ENCODE data around the gene MSRB1. TPM values are rescaled to one million over a fixed set of nuclear protein-coding genes. Genes with fewer than 3 reads are reported as not detected.

MSRB1 gene
- total RNA-seq, 3 donors from 2014 or later: 34.8 to 46.3 (median 40.5) TPM

DNA sequence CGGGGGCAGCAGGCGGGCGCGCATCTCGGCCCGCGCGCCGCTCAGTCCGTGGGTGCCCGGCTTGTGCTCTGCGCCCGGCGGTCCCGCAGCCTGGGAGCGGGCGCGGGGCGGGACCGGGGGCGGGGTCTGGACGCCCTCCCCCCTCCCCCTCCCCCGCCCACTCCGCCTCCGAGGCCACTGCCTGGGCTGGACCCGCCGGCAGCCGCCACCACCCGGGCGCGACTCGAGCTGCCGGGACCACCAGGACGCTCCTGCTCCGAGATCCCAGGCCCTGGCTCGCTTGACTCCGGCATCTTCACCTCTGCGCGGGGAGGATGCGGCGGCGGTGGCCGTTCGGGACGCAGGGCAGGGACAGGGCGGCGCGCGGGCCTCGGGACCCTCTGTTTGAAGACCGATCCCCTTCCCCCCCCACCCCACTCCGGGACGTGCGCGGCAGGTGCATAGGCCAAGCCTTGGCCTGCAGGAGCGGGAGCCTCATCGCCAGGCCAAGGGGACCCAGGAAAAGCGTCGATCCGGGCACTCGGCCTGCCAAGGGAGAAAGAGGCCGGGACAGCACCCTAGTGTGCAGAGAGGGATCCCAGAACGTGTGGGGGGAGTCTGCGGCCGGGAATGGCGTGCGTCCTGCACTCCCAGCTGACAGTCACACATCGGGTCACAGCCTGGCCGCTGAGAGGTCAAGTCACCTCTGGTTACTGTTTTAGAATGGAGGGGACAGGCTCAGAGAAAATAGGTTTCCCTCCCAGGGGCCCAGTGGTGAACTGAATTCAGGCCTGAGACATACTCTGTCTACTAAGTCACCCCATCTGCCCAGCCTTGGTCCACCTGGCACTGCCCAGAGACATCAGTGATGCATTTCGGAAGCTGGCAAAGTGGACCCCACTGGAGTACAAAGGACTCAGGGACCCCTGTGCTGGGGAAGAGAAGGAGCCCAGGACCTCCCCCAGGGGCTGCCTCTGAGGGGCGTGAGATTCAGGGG, 24.4 kb downstream of the MSRB1 start, which contains the start of gene HS3ST6:
HS3ST6 (minus strand) TSS at position 65 of the 976 bp plus-strand sequence. CDS start 92 bp downstream, outside the sequence.
- Histone ChIP-seq H3K4me1 (ENCODE audit: low read depth) (peaks cover 15% of the 10 kb centered on the region), H3K36me3 (ENCODE audit: low read depth) (no peaks in the 10 kb centered on the region), H3K4me3 (no peak within 1 kb of the TSS), H3K9me3 (no peaks in the 10 kb centered on the region)
- TF ChIP-seq, protein P1, sequence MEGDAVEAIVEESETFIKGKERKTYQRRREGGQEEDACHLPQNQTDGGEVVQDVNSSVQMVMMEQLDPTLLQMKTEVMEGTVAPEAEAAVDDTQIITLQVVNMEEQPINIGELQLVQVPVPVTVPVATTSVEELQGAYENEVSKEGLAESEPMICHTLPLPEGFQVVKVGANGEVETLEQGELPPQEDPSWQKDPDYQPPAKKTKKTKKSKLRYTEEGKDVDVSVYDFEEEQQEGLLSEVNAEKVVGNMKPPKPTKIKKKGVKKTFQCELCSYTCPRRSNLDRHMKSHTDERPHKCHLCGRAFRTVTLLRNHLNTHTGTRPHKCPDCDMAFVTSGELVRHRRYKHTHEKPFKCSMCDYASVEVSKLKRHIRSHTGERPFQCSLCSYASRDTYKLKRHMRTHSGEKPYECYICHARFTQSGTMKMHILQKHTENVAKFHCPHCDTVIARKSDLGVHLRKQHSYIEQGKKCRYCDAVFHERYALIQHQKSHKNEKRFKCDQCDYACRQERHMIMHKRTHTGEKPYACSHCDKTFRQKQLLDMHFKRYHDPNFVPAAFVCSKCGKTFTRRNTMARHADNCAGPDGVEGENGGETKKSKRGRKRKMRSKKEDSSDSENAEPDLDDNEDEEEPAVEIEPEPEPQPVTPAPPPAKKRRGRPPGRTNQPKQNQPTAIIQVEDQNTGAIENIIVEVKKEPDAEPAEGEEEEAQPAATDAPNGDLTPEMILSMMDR (IDR thresholded peaks at IDR 0.05): no peak
- ATAC-seq (no peak), DNase-seq (no peak)
- intact Hi-C loops (cut with DNase I, micrococcal nuclease): no loop called here

DNA sequence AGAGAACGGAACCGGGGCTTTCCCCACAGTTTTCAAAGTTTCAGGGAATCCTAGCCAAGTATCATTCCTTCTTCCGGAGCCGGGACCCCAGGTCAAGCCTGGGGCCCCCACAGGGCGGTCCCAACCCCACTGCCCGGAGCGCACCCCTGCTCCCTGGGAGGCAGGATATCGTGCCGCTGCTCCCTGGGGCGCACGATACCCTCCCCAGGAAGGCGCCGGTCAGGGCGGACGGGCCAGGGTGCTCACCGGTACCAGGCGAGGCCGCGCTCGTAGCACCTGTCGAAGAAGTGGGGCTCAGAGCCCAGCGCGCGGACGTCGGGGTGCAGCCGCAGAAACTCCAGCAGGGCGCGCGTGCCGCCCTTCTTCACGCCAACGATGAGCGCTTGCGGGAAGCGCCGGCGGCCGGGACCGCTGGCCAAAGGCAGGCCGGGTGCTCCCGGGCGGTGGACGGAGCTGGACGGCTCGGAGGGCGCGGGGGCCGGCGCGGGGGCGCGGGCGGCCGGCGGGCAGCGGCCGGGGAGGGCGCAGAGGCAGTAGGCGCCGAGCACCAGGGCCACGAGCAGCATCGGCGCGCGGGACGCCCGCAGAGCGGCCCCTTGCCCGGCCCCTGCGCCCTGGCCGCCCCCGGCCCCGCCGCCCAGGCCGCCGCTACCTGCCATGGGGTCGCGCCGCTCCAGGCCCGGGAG, 25.2 kb downstream of the MSRB1 start:
- ATAC-seq: no peak

DNA sequence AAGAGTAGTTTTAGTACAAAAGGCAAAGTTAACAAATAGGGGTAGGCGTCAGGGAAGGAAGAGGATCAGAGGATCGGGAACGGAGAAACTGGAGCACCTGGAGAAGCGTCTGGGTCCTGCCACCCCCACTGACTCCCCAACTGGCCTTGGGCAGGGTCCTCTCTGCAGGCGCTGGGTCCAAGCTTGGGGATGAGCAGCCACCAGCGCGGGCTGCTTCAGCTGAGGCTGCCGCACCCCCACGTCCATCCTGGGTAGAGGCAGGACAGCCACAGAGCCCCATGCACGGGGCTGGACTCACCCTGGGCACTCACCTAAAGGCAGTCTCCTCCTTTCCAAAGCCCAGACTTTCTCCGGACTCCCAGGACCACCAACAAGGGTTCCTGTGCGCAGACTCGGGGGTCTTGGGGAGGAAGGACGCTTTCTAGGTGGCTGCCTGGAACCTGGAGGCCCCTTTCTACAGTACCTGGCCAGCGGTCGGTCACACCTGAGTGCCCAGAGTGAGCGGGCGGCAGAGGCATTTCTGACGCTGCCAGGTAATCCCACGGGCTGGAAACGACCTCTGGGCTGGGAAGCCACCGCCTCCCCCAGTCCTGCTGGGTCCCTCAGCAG, 25.8 kb downstream of the MSRB1 start:
- ATAC-seq (no peak), DNase-seq (no peak)
- intact Hi-C loops (cut with DNase I, micrococcal nuclease): no loop called here
- Histone ChIP-seq H3K9me3 (no peaks in the 10 kb centered on the region), H3K4me3 (no peak overlapping the region), H3K36me3 (ENCODE audit: low read depth) (no peaks in the 10 kb centered on the region), H3K4me1 (ENCODE audit: low read depth) (peaks cover 15% of the 10 kb centered on the region)
- TF ChIP-seq, protein P1 (IDR thresholded peaks at IDR 0.05): no peak

More for the DNA sequence above, 25.2 kb downstream of the MSRB1 start:
- TF ChIP-seq, protein P1 (IDR thresholded peaks at IDR 0.05): no peak
- H3K36me3 ChIP-seq (ENCODE audit: low read depth): no peaks in the 10 kb centered on the region
- H3K4me1 ChIP-seq (ENCODE audit: low read depth): peaks cover 15% of the 10 kb centered on the region
- H3K4me3 ChIP-seq: no peak overlapping the region
- H3K9me3 ChIP-seq: no peaks in the 10 kb centered on the region
- DNase-seq: no peak
- intact Hi-C loops (cut with DNase I, micrococcal nuclease): no loop called here

DNA sequence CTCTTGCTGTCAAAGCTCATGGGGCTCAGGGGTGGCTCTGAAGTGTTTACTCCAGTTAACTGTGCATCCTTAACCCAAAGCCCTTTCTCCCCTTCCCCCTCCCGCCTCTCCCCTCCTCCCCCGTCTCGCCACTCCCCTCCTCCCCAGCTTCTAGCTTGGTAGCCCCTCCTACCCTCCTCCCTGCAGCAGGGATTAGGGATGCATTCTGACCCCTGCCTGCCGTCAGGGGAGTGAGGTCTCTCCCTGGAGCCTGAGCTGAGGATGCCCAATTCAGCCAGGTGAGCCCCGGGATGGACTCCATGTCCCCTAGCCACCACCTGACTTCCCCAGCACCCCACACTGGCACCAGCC, 26.4 kb downstream of the MSRB1 start:
- no peaks in the 10 kb centered on the region for H3K36me3 ChIP-seq (ENCODE audit: low read depth)
- H3K4me1 ChIP-seq (ENCODE audit: low read depth): peaks cover 18% of the 10 kb centered on the region
- intact Hi-C loops (cut with DNase I, micrococcal nuclease): no loop called here
- ATAC-seq: no peak
- H3K4me3 ChIP-seq: no peak overlapping the region
- H3K9me3 ChIP-seq: no peaks in the 10 kb centered on the region
- TF ChIP-seq, protein P1 (IDR thresholded peaks at IDR 0.05): no peak
- DNase-seq: no peak

DNA sequence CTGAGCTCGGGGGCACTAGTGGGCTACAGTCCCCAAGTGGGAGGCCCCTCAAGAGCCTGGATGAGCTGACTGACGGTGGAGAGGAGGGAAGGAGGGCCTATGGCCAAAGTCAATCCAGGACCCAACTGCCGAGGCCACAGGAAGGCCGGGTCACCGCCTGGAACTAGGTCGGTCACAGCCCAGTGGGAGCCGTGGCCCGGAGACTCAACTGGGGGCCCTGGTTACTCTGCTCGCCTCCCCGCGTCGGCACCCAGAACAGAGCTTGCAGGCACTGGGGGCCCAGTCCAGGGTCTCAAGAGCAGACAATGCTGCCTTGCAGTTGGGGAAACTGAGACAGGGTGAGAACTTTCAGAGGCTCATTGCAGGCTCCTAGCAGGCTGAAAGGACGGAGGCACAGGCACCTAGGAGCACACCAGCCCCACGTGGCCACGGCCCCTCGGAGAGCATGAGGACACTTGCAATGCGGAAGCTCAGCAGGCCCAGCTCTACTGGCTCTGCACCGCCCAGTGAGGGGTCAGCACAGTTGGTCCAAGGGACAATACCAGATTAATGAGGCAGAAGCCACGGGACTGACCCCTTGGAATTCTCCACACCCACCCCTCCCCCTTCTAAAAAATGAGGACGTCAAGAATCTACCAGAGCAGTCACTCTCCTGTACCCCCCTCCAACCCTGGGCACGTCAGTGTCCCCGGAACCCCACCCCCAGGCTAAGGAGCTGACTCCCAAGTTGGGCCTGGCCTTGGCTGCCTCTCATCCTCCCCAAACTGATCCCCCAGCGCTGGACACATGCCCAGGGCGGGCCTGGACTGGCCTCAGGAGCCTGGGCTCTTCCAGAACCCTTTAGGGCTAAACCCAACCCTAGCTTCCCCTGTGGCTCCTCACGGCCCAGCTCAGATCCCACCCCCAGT, 27.0 kb downstream of the MSRB1 start:
- no peaks in the 10 kb centered on the region for H3K9me3 ChIP-seq
- ATAC-seq: no peak
- H3K4me1 ChIP-seq (ENCODE audit: low read depth): peaks cover 18% of the 10 kb centered on the region
- no peak overlapping the region for H3K4me3 ChIP-seq
- intact Hi-C loops (cut with DNase I, micrococcal nuclease): no loop called here
- TF ChIP-seq, protein P1 (IDR thresholded peaks at IDR 0.05): no peak
- no peak for DNase-seq
- H3K36me3 ChIP-seq (ENCODE audit: low read depth): no peaks in the 10 kb centered on the region
